ENCODE measurements around the gene YPEL1. TPM values are rescaled to one million over a fixed set of nuclear protein-coding genes. Genes with fewer than 3 reads are reported as not detected.

The YPEL1 gene
- total RNA-seq, 120 experiments from 2014 or later, result 16.4 to 47.2 (median 29.4) TPM

Small RNAs within 50 kb of the gene (microRNA-seq; reads per million reads assigned to microRNA genes)
- gene MIR130B (163 to 1,033 (median 388) reads per million in 43 experiments), gene MIR301B (0 to 62.8 (median 8.6) reads per million in 43 experiments)

Other genes starting within 250 kb of the YPEL1 start
- 1 to 10 TPM in 10 of 120 experiments, under 1 TPM in 75, not detected in 35; 0.10 to 1.4 (median 0.47) TPM for gene RIMBP3C, start 184.3 kb downstream of the YPEL1 start, total RNA-seq
- gene UBE2L3, start 168.1 kb downstream of the YPEL1 start, total RNA-seq, result 10 to 100 TPM; 50.3 to 89.3 (median 74.5) TPM
- 10 to 100 TPM in 117 of 120 experiments, 1 to 10 TPM in 3; 9.3 to 19.5 (median 14.6) TPM for gene YDJC, start 105.8 kb downstream of the YPEL1 start, total RNA-seq
- gene CCDC116, start 103.0 kb downstream of the YPEL1 start, total RNA-seq, result 1 to 10 TPM in 29 of 120 experiments, under 1 TPM in 82, not detected in 9; 0.20 to 2.8 (median 0.68) TPM
- 10 to 100 TPM in 86 of 120 experiments, 1 to 10 TPM in 34; 4.9 to 43.3 (median 11.4) TPM for gene SDF2L1, start 93.5 kb downstream of the YPEL1 start, total RNA-seq
- 10 to 100 TPM; 27.4 to 65.8 (median 42.2) TPM for gene PPIL2, start 69.8 kb downstream of the YPEL1 start, total RNA-seq
- 100 to 1,000 TPM; 207 to 492 (median 330) TPM for gene MAPK1, start 131.9 kb upstream of the YPEL1 start, total RNA-seq
- gene PPM1F, start 217.1 kb upstream of the YPEL1 start, total RNA-seq, result 10 to 100 TPM; 22.1 to 52.4 (median 37.5) TPM
- 10 to 100 TPM; 16.8 to 59.9 (median 32.5) TPM for gene TOP3B, start 247.0 kb upstream of the YPEL1 start, total RNA-seq

Data from dorsolateral prefrontal cortex (tissue), 118 donors.